GM18498 (cell line): ENCODE data around the gene ACOT2.
"Not testable (repeated sequence)": the region's sequence is repeated elsewhere in the genome, so short reads cannot be mapped to it uniquely, and the experiment has no call there.

Experiments used
- ATAC-seq: cut with Tn5 transposase; IDR thresholded peaks from one replicate; pipeline ENCODE4 v1.9.1; 2021; ENCODE audit warnings: mild to moderate bottlenecking, moderate library complexity; ENCODE audit not compliant: unreplicated experiment

Gene ACOT2

GRCh38 chr14:73567358-73567757 lies 1.7 kb upstream of the ACOT2 start:
- no peak for ATAC-seq

- no peak for ATAC-seq
These were observed 795 bp upstream of the ACOT2 start for GRCh38 chr14:73567951-73568885.

- not testable (repeated sequence) for ATAC-seq
These were observed 178 bp upstream of the ACOT2 start for GRCh38 chr14:73568886-73569184.

- ATAC-seq: peak; percentile 45
These were observed 1.9 kb downstream of the ACOT2 start for GRCh38 chr14:73570913-73571312.

GRCh38 chr14:73573034-73573433 lies 4.0 kb downstream of the ACOT2 start:
- ATAC-seq: not testable (repeated sequence)

GRCh38 chr14:73573740-73574139 lies 4.7 kb downstream of the ACOT2 start:
- not testable (repeated sequence) for ATAC-seq

- not testable (repeated sequence) for ATAC-seq
These were observed 5.2 kb downstream of the ACOT2 start for GRCh38 chr14:73574251-73574650.

- no peak for ATAC-seq
These were observed 7.4 kb downstream of the ACOT2 start for GRCh38 chr14:73576391-73576790.

GRCh38 chr14:73577214-73577613 lies 8.2 kb downstream of the ACOT2 start:
- ATAC-seq: not testable (repeated sequence)

GRCh38 chr14:73582102-73582979 lies 13.3 kb downstream of the ACOT2 start:
- not testable (repeated sequence) for ATAC-seq

- no peak for ATAC-seq
These were observed 19.7 kb downstream of the ACOT2 start for GRCh38 chr14:73588695-73589094.

GRCh38 chr14:73589116-73589515 lies 20.1 kb downstream of the ACOT2 start:
- ATAC-seq: no peak

GRCh38 chr14:73590673-73591004 lies 21.6 kb downstream of the ACOT2 start:
- ATAC-seq: not testable (repeated sequence)

- peak; percentile 65 for ATAC-seq
These were observed 22.9 kb downstream of the ACOT2 start, which contains the start of gene ACOT4 for GRCh38 chr14:73591690-73592449. Gene ACOT4, plus strand, starts transcription at chr14:73591873. Its CDS starts 87 bp downstream, at chr14:73591960.

GRCh38 chr14:73594491-73594890 lies 25.5 kb downstream of the ACOT2 start:
- ATAC-seq: no peak

- ATAC-seq: no peak
These were observed 30.5 kb downstream of the ACOT2 start for GRCh38 chr14:73599499-73599898.

- no peak for ATAC-seq
These were observed 34.0 kb downstream of the ACOT2 start for GRCh38 chr14:73602994-73603393.

GRCh38 chr14:73606271-73606670 lies 37.3 kb downstream of the ACOT2 start:
- no peak for ATAC-seq

- ATAC-seq: no peak
These were observed 38.2 kb downstream of the ACOT2 start for GRCh38 chr14:73607241-73607640.

GRCh38 chr14:73610687-73611086 lies 41.7 kb downstream of the ACOT2 start:
- no peak for ATAC-seq
